HG03135 (cell line): ENCODE measurements around the gene BARX1.
"Not testable (repeated sequence)": the region's sequence is repeated elsewhere in the genome, so short reads cannot be mapped to it uniquely, and the experiment has no call there.

Experiments
- ATAC-seq: cut with Tn5 transposase; IDR thresholded peaks from one replicate; pipeline ENCODE4 v1.9.1; 2021; ENCODE audit warnings: mild to moderate bottlenecking, moderate library complexity; ENCODE audit not compliant: unreplicated experiment

The BARX1 gene, protein sequence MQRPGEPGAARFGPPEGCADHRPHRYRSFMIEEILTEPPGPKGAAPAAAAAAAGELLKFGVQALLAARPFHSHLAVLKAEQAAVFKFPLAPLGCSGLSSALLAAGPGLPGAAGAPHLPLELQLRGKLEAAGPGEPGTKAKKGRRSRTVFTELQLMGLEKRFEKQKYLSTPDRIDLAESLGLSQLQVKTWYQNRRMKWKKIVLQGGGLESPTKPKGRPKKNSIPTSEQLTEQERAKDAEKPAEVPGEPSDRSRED

DNA sequence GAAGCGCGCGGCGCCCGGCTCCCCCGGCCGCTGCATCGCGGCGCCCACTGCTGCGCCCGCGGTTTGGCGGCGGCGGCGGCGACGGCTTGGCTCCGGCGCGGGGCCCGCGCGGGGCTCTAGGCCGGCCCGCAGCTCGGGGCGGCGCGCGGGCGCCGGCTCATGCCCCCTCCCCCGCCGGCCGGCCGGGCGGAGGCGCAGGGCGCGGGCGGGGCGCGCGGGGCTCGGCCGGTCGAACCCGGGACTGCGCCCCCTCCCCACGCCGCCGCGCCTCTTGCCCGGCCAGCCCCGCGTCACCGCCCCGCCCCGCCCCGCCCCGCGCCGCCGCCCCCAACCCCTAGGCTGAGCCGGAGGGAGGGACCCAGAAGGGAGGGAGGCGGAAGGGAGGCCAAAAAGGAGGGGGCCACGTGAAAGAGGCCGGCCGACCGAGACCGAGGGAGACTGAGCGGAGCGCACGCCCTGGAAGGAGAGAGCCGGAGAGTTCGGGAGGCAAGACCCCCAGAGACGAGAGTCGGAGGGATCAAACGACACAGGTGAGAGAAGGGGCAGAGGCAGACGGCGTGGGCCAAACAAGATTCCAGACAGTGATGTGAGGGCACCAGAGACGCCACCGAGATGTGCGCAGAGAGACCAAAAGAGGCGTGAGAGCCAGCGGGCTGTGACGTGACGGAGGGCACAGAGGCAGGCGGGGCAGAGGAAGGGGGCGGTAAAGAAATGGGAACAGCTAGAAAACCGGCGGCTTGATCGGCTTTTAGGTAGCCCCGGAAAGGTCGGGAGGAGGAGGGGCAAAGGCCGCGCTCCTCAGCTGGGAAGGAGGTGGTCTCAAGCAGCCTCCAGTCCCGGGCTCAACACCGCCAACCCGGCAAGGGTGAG lies at the start of gene BARX1:
Gene BARX1 (minus strand): TSS at position 245 of the 870 bp plus-strand sequence. CDS start 209 bp downstream, at position 36.
- no peak for ATAC-seq

GRCh38 chr9:94002316-94003140 lies 47.4 kb upstream of the BARX1 start:
- no peak for ATAC-seq

DNA sequence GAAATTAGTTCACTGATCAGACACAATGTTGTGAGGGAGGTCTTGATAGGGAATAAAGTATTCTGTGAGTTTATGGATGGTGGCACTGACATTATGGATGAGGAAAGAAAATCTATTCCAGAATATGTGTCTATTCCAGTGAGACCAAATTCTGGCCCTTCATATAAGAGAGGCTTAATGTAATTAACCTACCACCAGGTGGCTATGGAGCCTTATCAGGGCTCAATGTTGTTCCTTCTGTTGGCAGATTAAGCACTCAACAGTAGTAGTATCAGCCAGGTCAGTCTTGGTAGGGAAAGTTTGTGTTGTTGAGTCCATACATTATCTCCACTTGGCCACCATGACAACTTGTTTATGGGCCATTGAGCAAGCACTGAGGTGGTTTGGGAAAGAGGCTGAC lies 41.7 kb upstream of the BARX1 start:
- no peak for ATAC-seq

DNA sequence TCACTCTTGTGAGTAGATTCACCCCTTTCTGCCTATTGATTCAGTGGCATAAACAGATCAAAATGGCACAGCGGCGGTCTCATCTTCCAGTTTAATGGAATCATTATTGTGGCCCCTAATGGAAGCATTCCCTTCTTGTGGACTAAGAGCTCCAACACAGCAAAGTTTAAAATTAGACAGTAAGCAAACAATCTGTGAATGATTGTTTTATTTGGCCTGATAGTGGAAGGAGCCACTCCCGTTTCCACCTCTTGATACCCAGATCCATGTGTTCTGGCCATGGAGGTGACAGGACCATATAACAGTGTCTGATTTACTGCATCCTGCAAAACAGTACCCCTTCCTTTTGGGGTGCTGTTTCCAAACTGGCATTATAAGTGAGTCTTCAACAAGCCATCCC lies 41.2 kb upstream of the BARX1 start:
- no peak for ATAC-seq

GRCh38 chr9:93994545-93994944 lies 39.4 kb upstream of the BARX1 start:
- no peak for ATAC-seq

- no peak for ATAC-seq
Observed at GRCh38 chr9:93994132-93994531, 39.0 kb upstream of the BARX1 start.

GRCh38 chr9:93992830-93993229 lies 37.7 kb upstream of the BARX1 start:
- ATAC-seq, result no peak

GRCh38 chr9:93990448-93990847 lies 35.3 kb upstream of the BARX1 start:
- ATAC-seq, result no peak

DNA sequence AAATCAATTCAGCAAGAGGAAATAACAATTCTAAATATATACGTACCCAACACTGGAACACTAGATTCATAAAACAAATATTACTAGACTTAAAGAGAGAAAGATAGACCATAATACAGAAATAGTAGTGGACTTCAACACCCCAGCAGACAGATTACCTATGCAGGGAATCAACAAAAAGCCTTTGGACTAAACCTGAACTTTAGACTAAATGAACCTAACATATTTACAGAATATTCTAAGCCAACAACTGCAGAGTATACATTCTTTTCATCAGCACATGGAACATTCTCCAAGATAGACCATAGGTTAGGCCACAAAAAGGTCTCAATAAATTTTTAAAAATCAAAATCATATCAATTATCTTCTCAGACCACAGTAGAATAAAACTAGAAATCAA lies 32.9 kb upstream of the BARX1 start:
- ATAC-seq, result no peak

GRCh38 chr9:93984860-93985259 lies 29.7 kb upstream of the BARX1 start:
- ATAC-seq, result no peak

DNA sequence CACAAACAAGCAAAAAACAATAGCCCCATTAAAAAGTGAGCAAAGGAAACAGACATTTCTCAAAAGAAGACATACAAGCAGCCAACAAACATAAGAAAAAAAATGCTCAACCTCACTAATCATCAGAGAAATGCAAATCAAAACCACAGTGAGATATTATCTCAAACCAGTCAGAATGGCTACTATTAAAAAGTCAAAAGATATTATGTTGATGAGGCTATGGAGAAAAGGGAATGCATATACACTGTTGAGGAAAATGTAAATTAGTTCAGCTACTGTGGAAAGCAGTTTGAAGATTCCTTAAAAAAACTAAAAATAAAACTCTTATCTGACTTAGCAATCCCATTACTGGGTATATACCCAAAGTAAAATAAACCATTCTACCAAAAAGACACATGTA lies 28.7 kb upstream of the BARX1 start:
- ATAC-seq, result no peak

DNA sequence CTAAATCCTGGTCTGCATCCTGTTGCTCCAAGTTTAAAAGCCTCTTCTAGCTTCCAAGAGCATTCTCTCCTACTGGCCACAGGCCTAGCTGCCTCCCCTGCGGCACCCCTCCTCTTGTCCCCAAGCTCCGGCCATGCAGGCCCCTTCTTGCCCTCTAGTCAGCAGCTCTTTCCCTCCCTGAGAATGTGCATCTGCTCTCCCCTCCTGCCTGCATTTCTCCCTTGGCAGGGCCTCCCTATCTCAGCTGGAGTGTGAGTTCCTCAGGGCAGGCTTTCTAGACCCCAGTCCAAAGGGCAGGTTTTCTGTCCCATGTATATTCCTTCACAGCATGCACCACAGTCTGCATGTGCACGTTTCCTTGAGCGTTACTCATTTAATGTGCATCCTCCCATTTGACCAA lies 24.6 kb upstream of the BARX1 start:
- no peak for ATAC-seq

DNA sequence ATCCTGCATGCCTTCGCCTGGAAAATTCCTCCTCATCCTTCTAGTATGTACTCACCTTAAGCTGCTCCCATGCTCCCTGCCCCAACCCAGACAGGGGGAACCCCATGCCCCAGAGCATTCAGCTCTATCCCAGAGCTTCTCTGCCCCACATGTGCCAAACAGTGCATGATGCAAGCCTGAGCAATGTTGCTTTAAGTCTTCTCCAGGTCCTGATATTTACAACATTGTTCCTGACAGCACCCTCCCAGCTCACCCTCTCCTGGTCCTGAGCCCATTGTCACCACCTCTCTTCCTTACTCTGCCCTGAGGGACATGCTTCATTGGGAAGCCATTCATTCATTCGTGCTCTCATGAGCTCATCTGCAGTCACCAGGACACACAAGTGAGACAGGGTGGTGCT lies 23.4 kb upstream of the BARX1 start:
- no peak for ATAC-seq

- ATAC-seq, result no peak
Observed at GRCh38 chr9:93976973-93977372, 21.8 kb upstream of the BARX1 start.

DNA sequence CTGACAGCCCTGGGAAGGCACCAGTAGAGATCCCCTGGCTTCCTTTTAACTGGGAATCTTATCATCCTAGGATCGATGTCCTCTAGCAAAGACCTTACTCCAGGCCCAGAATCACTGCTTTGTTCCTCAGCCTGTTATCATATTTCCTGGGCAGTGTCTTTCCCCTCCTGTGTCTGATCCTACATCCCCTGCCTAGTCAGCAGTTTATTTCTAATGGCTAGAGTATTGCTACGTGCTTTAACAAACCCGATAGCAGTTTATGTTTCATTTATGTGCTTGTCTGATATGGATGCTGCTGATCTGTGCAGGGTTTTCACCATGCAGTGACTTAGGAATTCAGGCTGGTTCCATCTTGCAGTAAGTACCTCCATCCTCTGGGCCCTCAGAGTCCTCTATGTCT lies 20.9 kb upstream of the BARX1 start:
- no peak for ATAC-seq

DNA sequence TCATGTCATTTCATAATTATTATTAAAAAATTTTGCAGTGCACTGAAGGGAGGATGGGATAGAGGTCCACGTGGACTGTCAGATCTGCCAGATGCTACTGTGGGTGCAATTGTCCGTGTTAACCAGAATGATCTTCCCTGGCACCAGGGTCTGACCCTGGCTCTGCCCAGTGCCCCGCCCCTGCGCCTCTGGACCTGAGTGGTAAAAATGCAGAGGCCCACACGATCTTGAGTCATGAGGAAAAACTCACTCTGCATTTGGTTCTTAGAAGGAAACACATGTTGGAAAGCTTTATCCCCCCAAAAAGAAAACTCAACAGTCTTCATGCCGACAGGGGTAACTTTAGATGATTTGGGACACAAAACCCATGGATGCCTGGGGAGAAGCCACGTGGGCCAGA lies 20.1 kb upstream of the BARX1 start:
- ATAC-seq, result no peak

- ATAC-seq, result no peak
Observed at GRCh38 chr9:93974151-93974550, 19.0 kb upstream of the BARX1 start.

DNA sequence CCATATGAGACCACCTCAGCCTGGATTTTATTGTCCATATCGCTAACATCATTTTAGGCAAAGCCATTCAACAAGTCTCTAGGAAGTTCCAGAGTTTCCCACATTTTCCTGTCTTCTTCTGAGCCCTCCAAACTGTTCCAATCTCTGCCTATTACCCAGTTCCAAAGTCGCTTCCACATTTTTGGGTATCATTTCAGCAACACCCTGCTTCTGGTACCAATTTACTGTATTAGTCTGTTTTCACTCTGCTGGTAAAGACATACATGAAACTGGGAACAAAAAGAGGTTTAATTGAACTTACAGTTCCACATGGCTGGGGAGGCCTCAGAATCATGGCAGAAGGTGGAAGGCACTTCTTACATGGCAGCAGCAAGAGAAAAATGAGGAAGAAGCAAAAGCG lies 17.5 kb upstream of the BARX1 start:
- not testable (repeated sequence) for ATAC-seq

- ATAC-seq, result no peak
Observed at GRCh38 chr9:93969328-93969661, 14.1 kb upstream of the BARX1 start.

DNA sequence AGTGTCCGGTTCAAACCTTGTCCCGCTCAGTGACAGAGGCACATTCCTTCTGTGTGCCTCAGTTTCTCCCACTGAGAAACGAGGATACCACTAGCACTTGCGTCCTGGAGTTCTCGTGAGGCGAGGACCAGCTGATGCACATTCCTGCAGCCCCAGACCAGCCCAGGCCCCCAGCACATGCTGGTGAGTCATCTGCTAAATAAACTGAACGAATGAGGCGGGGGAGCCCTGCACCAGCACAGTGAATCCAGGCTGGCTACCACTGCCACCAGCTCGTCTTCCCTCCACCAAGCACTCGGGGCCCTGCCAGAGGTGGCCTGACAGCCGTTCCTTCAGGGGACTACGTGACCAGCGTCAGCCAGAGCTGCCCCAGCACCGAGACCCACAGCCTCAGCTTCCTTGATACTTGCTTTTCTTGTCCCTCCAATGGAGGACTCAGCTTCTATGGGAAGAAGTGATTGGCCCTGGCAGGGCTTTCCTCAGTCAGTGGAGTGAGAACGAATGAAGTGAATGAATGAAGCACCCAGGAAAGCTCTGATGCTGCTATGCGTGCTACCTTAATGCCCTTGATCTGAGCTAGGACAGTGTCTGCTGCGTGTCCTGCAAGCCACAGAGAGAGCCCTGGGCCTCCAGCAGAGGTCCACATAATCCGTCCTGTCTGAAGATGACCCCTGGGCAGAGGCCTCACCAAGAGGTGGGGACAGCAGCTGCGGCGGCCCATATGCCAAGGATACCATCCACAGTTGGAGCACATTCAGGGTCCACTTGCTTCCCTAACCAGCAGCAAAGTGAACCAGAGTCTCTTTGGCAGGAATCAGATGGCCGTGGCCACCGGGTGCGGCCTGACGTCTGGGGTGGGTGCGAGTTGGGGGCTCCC lies 13.5 kb upstream of the BARX1 start:
- no peak for ATAC-seq
